Ascending aorta (tissue), 2 donors: ENCODE measurements around the gene FAM227B. TPM values are rescaled to one million over a fixed set of nuclear protein-coding genes. Genes with fewer than 3 reads are reported as not detected.

Experiments used
- DNase-seq, 2 donors: peaks; one replicate each; pipeline ENCODE4 v3.0.0-alpha.2; 2019; ENCODE audit warnings: low spot score in 2 of 2
- H3K27ac ChIP-seq, 2 donors: fragments of 200-600 bp; sonication (generic); one replicate each; pipeline ENCODE4 v1.5.1; 2016 to 2017; ENCODE audit warnings: mild to moderate bottlenecking in 1 of 2
- H3K27me3 ChIP-seq: fragments of 200-600 bp; sonication (generic); one replicate; pipeline ENCODE4 v1.5.1; 2017
- H3K36me3 ChIP-seq, 2 donors: fragments of 200-600 bp; sonication (generic); one replicate each; pipeline ENCODE4 v1.5.1; 2016
- H3K4me1 ChIP-seq, 2 donors: fragments of 200-600 bp; sonication (generic); one replicate each; pipeline ENCODE4 v1.5.1; 2016 to 2017; ENCODE audit warnings: mild to moderate bottlenecking in 1 of 2
- H3K4me3 ChIP-seq, 2 donors: fragments of 200-600 bp; sonication (generic); one replicate each; pipeline ENCODE4 v1.5.1; 2016 to 2017; ENCODE audit warnings: mild to moderate bottlenecking in 1 of 2
- H3K9me3 ChIP-seq, 2 donors: fragments of 200-600 bp; sonication (generic); one replicate each; pipeline ENCODE4 v1.5.1; 2016
- CTCF ChIP-seq, 3 experiments: fragments of 200-600 bp in 2 of 3; fragments of 450-650 bp in 1 of 3; sonication (generic) in 2 of 3; IDR thresholded peaks; one replicate each; pipeline ENCODE4 v1.5.1; 2016 to 2019; ENCODE audit warnings: antibody characterized with exemption in 3 of 3, mild to moderate bottlenecking in 1 of 3, moderate library complexity in 1 of 3
- intact Hi-C: fragments of 100-400 bp; cut with DNase I; formaldehyde crosslinking; loops from one replicate; pipeline ENCODE4 v1.15.1; 2023
- total RNA-seq: library from RNA; depleted of rRNA; stranded (reverse); fragments of >200 nt; gene quantifications from one replicate; pipeline ENCODE4 v1.1.0, GENCODE V29; 2016

FAM227B gene
- total RNA-seq, 1 donor from 2014 or later: not detected

GRCh38 chr15:49637857-49638256 is 17.2 kb upstream of the FAM227B start:
- no peak for DNase-seq
- intact Hi-C loops: no loop called here
- no peak for TF ChIP-seq CTCF (IDR thresholded peaks at IDR 0.05)
- H3K27ac ChIP-seq: peak overlapping the region; percentile 14 to 27
- H3K36me3 ChIP-seq: peaks cover 11 to 19% of the 10 kb centered on the region in 2 donors
- H3K4me1 ChIP-seq: peaks cover 0 to 5% of the 10 kb centered on the region in 2 donors
- H3K27me3 ChIP-seq: no peaks in the 10 kb centered on the region
- H3K4me3 ChIP-seq: peak overlapping the region in 1 of 2 donors; percentile 13
- no peaks in the 10 kb centered on the region for H3K9me3 ChIP-seq

DNA sequence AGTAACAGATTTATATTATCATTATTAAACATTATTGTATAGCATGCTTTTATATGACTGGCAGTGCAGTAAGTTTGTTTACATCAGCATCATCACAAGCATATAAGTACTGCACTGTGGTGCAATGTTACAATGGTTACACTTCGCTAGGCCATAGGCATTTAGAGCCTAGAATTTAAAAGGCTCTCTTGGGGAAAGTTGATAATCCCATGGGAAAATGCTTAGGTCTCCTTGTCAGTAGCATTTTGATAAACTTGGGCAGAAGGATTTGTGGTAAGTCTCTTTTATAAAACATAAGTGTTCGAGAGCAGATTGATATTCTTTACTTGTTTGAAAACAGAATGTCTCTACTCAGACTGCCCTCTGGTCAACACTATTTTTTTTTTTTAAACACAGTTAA is 7.8 kb upstream of the FAM227B start:
- Histone ChIP-seq H3K36me3 (peaks cover 19 to 24% of the 10 kb centered on the region in 2 donors), H3K27me3 (no peaks in the 10 kb centered on the region), H3K4me3 (no peak overlapping the region), H3K27ac (no peak overlapping the region), H3K9me3 (peaks cover 0 to 12% of the 10 kb centered on the region in 2 donors), H3K4me1 (no peaks in the 10 kb centered on the region)
- no peak for TF ChIP-seq CTCF (IDR thresholded peaks at IDR 0.05)
- DNase-seq: no peak
- intact Hi-C loops: no loop called here

DNA sequence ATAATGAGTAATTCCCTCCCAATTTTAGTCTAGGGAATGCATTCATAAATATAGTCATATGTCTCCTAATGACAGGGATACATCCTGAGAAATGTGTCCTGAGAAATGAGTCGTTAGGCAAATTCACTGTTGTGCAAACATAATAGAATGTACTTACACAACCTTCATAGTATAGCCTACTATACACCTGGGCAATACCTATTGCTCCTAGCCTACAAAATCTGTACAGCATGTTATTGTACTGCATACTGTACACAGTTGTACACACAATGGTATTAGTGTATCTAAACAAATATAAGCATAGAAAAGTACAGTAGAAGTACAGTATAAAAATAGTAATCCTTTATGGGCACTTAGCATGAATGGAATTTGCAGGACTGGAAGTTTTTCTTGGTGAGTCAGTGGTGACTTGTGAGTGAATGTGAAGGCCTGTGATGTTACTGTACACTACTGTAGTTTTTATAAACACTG is 6.8 kb upstream of the FAM227B start:
- Histone ChIP-seq H3K27ac (no peak overlapping the region), H3K27me3 (no peaks in the 10 kb centered on the region), H3K4me3 (no peak overlapping the region), H3K4me1 (peaks cover 0 to 2% of the 10 kb centered on the region in 2 donors), H3K36me3 (peaks cover 19 to 24% of the 10 kb centered on the region in 2 donors), H3K9me3 (peaks cover 0 to 12% of the 10 kb centered on the region in 2 donors)
- no peak for TF ChIP-seq CTCF (IDR thresholded peaks at IDR 0.05)
- DNase-seq: no peak
- intact Hi-C loops: no loop called here

GRCh38 chr15:49625460-49626036 is 4.9 kb upstream of the FAM227B start:
- intact Hi-C loops: no loop called here
- no peak for DNase-seq
- no peak for TF ChIP-seq CTCF (IDR thresholded peaks at IDR 0.05)
- H3K9me3 ChIP-seq: peaks cover 0 to 12% of the 10 kb centered on the region in 2 donors
- no peak overlapping the region for H3K4me3 ChIP-seq
- peaks cover 18 to 24% of the 10 kb centered on the region in 2 donors for H3K36me3 ChIP-seq
- H3K4me1 ChIP-seq: peaks cover 0 to 2% of the 10 kb centered on the region in 2 donors
- H3K27me3 ChIP-seq: no peaks in the 10 kb centered on the region
- H3K27ac ChIP-seq: no peak overlapping the region

DNA sequence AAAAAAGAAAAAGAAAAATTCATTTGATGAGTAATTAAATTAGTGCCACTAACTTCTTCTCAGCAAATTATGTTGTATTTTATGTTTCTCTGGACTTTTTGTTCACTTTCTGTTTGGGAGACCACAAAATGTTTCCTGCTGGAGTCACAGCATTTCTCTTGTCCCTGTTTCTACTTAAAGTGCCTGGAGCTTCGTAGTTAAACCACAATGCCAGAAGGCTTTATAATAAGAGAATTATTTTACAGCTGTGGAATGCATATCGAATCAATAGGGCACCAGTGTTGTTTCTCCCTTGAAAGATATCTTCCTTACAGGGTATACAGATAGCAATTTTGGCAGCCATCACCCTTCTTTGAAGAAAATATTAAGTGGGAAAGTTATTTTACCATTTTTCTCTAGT is 3.4 kb upstream of the FAM227B start:
- H3K36me3 ChIP-seq: peaks cover 17 to 24% of the 10 kb centered on the region in 2 donors
- intact Hi-C loops: loop anchor here (5.0 kb wide), 3 partner anchors 223 to 428 kb away; no protein-coding TSS in a partner anchor
- peaks cover 0 to 12% of the 10 kb centered on the region in 2 donors for H3K9me3 ChIP-seq
- H3K27ac ChIP-seq: peak overlapping the region; percentile 5 to 16
- peak overlapping the region in 1 of 2 donors; percentile 4 for H3K4me3 ChIP-seq
- H3K27me3 ChIP-seq: no peaks in the 10 kb centered on the region
- peaks cover 0 to 11% of the 10 kb centered on the region in 2 donors for H3K4me1 ChIP-seq
- TF ChIP-seq CTCF (IDR thresholded peaks at IDR 0.05): no peak
- DNase-seq: no peak
